Loucy (cell line): Measurements from ENCODE around the gene TYW1.
"Not testable (repeated sequence)": the region's sequence is repeated elsewhere in the genome, so short reads cannot be mapped to it uniquely, and the experiment has no call there.

Experiments used
- H2AFZ ChIP-seq: fragments of 200-600 bp; sonication (generic); 2 replicates; pipeline ENCODE4 v1.6.0; 2016; ENCODE audit warnings: antibody characterized with exemption, mild to moderate bottlenecking, low read length, moderate library complexity
- H3F3A ChIP-seq: fragments of 200-600 bp; 2 replicates; pipeline ENCODE4 v1.6.0; 2016; ENCODE audit warnings: antibody characterized with exemption, low read depth, mild to moderate bottlenecking
- H3K27me3 ChIP-seq: fragments of 200-600 bp; sonication (generic); 2 replicates; pipeline ENCODE4 v1.6.1; 2014; ENCODE audit warnings: low read length, mild to moderate bottlenecking; ENCODE audit not compliant: insufficient read depth, poor library complexity, severe bottlenecking
- H3K36me3 ChIP-seq: fragments of 200-600 bp; sonication (generic); 2 replicates; pipeline ENCODE4 v1.6.1; 2016; ENCODE audit warnings: low read length; ENCODE audit not compliant: insufficient read depth
- H3K4me1 ChIP-seq: fragments of 200-600 bp; sonication (generic); 2 replicates; pipeline ENCODE4 v1.5.1; 2014; ENCODE audit warnings: low read length, mild to moderate bottlenecking; ENCODE audit not compliant: insufficient read depth, poor library complexity, severe bottlenecking
- H3K4me2 ChIP-seq: fragments of 200-600 bp; sonication (generic); 2 replicates; pipeline ENCODE4 v1.6.0; 2014; ENCODE audit warnings: antibody characterized with exemption, low read length, low read depth, mild to moderate bottlenecking; ENCODE audit not compliant: poor library complexity, severe bottlenecking
- H3K4me3 ChIP-seq: fragments of 200-600 bp; sonication (generic); 2 replicates; pipeline ENCODE4 v1.5.1; 2014; ENCODE audit warnings: low read length, mild to moderate bottlenecking, mixed read lengths; ENCODE audit not compliant: poor library complexity, severe bottlenecking
- H3K79me2 ChIP-seq: fragments of 200-600 bp; sonication (generic); 2 replicates; pipeline ENCODE4 v1.6.1; 2014; ENCODE audit warnings: low read length; ENCODE audit not compliant: insufficient read depth
- H3K9ac ChIP-seq: fragments of 200-600 bp; sonication (generic); 2 replicates; pipeline ENCODE4 v1.6.0; 2014; ENCODE audit warnings: mild to moderate bottlenecking, low read depth, low read length, moderate library complexity; ENCODE audit not compliant: poor library complexity, severe bottlenecking
- H3K9me2 ChIP-seq: fragments of 200-600 bp; sonication (generic); replicated peaks from 2 replicates; pipeline ENCODE4 v1.6.1; 2016; ENCODE audit warnings: low read depth, low read length, mixed read lengths
- H3K9me3 ChIP-seq: fragments of 200-600 bp; sonication (generic); 2 replicates; pipeline ENCODE4 v1.6.1; 2014; ENCODE audit warnings: mild to moderate bottlenecking, antibody characterized with exemption, low read length, low read depth; ENCODE audit not compliant: insufficient read depth
- H4K20me1 ChIP-seq: fragments of 200-600 bp; sonication (generic); 2 replicates; pipeline ENCODE4 v1.6.0; 2014; ENCODE audit warnings: antibody characterized with exemption, low read length, mild to moderate bottlenecking; ENCODE audit not compliant: insufficient read depth, poor library complexity, severe bottlenecking

Gene TYW1

DNA sequence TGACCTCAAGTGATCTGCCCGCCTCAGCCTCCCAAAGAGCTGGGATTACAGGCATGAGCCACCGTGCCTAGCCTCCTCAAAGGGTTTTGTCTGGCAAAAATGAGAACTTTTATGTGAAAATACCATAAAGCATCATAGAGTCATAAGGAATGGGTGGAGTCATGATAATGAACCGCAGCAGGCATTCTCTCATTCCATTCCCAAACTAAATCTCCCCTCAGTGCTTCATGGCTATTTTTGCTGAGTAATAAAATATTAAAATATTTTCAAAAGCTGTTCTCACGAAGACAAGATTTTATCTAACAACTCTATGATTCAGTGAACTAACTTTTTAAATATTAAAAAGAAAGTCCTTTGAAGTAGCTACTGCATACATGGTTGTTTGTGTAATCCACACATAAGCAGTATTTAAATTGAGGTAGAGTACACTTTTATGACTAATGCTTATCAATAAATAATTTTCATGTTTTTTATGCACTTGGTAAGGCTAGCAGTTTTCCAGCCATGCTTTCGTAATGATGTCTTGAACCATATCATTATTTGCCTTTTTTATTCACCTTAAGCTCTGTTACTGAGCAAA lies 195.6 kb downstream of the TYW1 start:
- H3K4me2 ChIP-seq, H4K20me1 ChIP-seq, H3K9me3 ChIP-seq, H3F3A ChIP-seq, H3K9ac ChIP-seq, H3K4me1 ChIP-seq, H3K9me2 ChIP-seq, H3K79me2 ChIP-seq, H3K27me3 ChIP-seq, H3K4me3 ChIP-seq, H2AFZ ChIP-seq: not testable (repeated sequence)
- peaks cover 13% of the 10 kb centered on the region; the same call in 1 of the 2 replicates for H3K36me3 ChIP-seq

DNA sequence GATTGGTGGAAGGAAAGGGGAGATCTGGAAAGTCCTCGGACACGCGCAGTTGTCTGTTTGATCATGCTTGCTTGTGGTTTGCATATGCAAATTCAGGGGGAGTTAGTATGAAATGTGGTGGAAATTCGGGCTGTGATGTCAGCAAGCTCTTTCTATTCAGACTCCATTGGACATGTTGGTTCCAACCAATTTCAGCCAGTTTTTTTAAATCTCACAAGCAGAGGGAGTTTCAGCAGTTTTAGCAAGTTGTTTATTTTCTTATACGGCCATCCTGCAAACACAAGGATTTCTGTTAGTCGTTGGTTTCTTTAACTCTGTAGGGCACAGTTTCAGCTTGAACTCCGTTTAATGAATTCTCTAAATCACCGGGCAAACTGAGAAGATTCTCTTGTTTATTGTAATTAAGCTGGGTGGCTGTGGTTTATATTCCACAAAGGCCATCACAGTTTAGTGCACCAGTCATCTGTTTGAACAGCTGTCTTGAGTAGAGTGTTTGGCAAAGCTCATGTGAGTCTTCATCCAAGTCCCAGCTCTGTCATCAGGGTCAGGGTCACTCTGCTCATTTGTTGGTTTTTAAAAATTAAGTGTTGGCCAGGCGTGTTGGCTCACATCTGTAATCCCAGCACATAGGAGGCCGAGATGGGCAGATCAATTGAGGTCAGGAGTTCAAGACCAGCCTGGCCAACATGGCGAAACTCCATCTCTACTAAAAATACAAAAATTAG lies 196.4 kb downstream of the TYW1 start:
- not testable (repeated sequence) for H3K9ac ChIP-seq, H3K4me3 ChIP-seq, H3K4me2 ChIP-seq, H4K20me1 ChIP-seq, H3K9me3 ChIP-seq, H3K27me3 ChIP-seq, H3K79me2 ChIP-seq, H3F3A ChIP-seq, H3K4me1 ChIP-seq, H3K9me2 ChIP-seq, H2AFZ ChIP-seq
- peaks cover 13% of the 10 kb centered on the region; the same call in 1 of the 2 replicates for H3K36me3 ChIP-seq

DNA sequence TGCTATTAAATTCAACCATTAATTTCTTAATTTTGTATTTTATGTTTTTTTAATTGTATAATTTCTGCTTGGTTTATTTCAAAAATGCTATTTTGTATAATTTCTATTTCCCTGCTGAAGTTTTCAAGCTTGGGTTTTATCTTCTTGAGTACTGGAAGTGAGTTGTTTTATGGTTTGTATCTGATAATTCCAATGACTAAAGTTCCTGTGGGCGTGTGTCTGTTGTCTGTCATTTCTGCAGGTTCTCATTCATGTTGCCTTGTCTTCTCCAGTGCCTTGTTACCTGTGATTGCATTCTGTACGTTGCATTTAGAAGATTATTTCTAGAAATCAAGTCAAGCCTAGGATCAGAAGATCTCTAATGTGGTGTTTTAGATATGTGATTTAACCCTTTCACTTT lies 199.5 kb downstream of the TYW1 start:
- H3K9me2 ChIP-seq, H3K9me3 ChIP-seq, H3K4me1 ChIP-seq, H3K27me3 ChIP-seq, H2AFZ ChIP-seq, H3K9ac ChIP-seq, H4K20me1 ChIP-seq, H3K79me2 ChIP-seq, H3K4me2 ChIP-seq, H3F3A ChIP-seq, H3K4me3 ChIP-seq: not testable (repeated sequence)
- H3K36me3 ChIP-seq, result peaks cover 16% of the 10 kb centered on the region; the same call in 1 of the 2 replicates

DNA sequence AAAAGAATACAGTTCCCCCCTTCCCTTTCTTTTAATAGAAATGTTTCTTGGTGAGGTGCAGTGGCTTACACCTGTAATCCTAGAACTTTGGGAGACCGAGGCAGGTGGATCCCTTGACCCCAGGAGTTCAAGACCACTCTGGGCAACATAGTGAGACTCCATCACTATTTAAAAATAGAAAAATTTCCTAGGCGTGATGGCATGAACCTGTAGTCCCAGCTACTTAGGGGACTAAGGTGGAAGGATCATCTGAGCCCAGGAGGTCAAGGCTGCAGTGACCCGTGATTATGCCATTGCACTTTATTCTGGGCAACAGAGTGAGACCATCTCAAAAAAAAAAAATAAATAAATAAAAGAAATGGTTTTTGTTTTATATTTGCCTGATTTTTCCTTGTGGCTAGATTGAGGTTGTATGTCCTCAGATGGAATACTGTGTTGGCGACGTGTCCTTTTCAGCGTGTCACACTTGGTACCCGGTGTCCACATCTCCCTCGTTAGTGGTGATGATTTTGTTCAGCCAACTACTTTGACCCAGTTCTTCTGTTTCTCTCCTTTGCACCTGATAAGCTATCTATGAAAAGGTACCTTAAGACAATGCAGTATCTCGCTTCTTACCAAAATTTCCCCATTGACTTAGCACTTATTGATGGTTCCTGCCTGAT lies 202.4 kb downstream of the TYW1 start:
- not testable (repeated sequence) for H3K4me1 ChIP-seq, H3K4me3 ChIP-seq, H3K9me2 ChIP-seq, H3K9me3 ChIP-seq, H2AFZ ChIP-seq, H3K4me2 ChIP-seq, H4K20me1 ChIP-seq, H3K9ac ChIP-seq, H3F3A ChIP-seq, H3K79me2 ChIP-seq, H3K27me3 ChIP-seq
- peaks cover 16% of the 10 kb centered on the region; the same call in 1 of the 2 replicates for H3K36me3 ChIP-seq

DNA sequence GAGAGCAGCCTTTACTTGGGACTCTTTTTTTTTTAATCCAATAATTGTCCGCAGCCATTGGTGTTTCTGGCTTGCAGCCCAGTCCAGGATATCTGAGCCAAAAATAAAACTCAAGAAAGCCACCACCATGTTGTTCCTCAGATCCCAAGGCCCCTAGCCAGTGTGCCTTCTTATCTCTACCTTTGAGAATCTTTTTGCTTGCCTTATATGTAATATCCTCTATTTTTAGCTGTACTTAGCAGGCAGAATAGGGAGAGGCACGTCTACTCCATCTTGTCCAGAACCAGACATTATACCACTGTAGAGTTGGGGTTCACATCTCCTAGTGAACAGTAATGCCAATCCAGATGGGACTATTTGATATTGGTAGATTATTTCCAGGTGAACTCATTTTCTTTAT lies 209.1 kb downstream of the TYW1 start:
- not testable (repeated sequence) for H4K20me1 ChIP-seq, H3F3A ChIP-seq, H3K27me3 ChIP-seq, H3K9ac ChIP-seq, H3K4me2 ChIP-seq, H3K4me3 ChIP-seq, H2AFZ ChIP-seq, H3K79me2 ChIP-seq, H3K9me3 ChIP-seq, H3K4me1 ChIP-seq, H3K9me2 ChIP-seq
- peaks cover 13% of the 10 kb centered on the region; the same call in 1 of the 2 replicates for H3K36me3 ChIP-seq
